HEK293 (cell line): Measurements from ENCODE around the gene SPECC1L.

Experiments used
- BCL11A ChIP-seq: fragments of 450-650 bp; formaldehyde crosslinking; IDR thresholded peaks from 2 replicates; pipeline ENCODE4 v1.5.1; 2016; ENCODE audit warnings: low read depth, missing biosample characterization, missing genetic modification characterization
- CTCF ChIP-seq: fragments of 450-650 bp; formaldehyde crosslinking; IDR thresholded peaks from 2 replicates; pipeline ENCODE4 v1.5.1; 2016; ENCODE audit warnings: missing biosample characterization, missing genetic modification characterization
- GLI2 ChIP-seq: fragments of 450-650 bp; formaldehyde crosslinking; IDR thresholded peaks from 2 replicates; pipeline ENCODE4; 2017; ENCODE audit warnings: missing biosample characterization, missing genetic modification characterization, low read depth, borderline replicate concordance
- MZF1 ChIP-seq: fragments of 450-650 bp; formaldehyde crosslinking; IDR thresholded peaks from 2 replicates; pipeline ENCODE4 v1.5.1; 2017; ENCODE audit warnings: missing biosample characterization, missing genetic modification characterization, borderline replicate concordance
- RBAK ChIP-seq: fragments of 450-650 bp; formaldehyde crosslinking; IDR thresholded peaks from 2 replicates; pipeline ENCODE4 v1.5.1; 2016; ENCODE audit warnings: missing biosample characterization, missing genetic modification characterization
- SP2 ChIP-seq: fragments of 450-650 bp; formaldehyde crosslinking; IDR thresholded peaks from 2 replicates; pipeline ENCODE4 v1.5.1; 2016; ENCODE audit warnings: missing biosample characterization, missing genetic modification characterization
- YY1 ChIP-seq: fragments of 450-650 bp; formaldehyde crosslinking; IDR thresholded peaks from 2 replicates; pipeline ENCODE4 v1.5.1; 2018; ENCODE audit warnings: missing biosample characterization, missing genetic modification characterization
- YY2 ChIP-seq: fragments of 450-650 bp; formaldehyde crosslinking; IDR thresholded peaks from 2 replicates; pipeline ENCODE4 v1.5.1; 2016; ENCODE audit warnings: missing biosample characterization, missing genetic modification characterization
- ZNF133 ChIP-seq: fragments of 450-650 bp; formaldehyde crosslinking; IDR thresholded peaks from 2 replicates; pipeline ENCODE4 v1.5.1; 2016; ENCODE audit warnings: missing biosample characterization, missing genetic modification characterization
- ZNF23 ChIP-seq: fragments of 450-650 bp; formaldehyde crosslinking; IDR thresholded peaks from 2 replicates; pipeline ENCODE4 v1.5.1; 2016; ENCODE audit warnings: missing biosample characterization, missing genetic modification characterization, borderline replicate concordance
- ZNF26 ChIP-seq: fragments of 450-650 bp; formaldehyde crosslinking; IDR thresholded peaks from 2 replicates; pipeline ENCODE4 v1.5.1; 2016; ENCODE audit warnings: missing biosample characterization, missing genetic modification characterization
- ZNF292 ChIP-seq: fragments of 450-650 bp; formaldehyde crosslinking; IDR thresholded peaks from 2 replicates; pipeline ENCODE4 v1.5.1; 2016; ENCODE audit warnings: low read depth, missing biosample characterization, missing genetic modification characterization, borderline replicate concordance
- ZNF350 ChIP-seq: fragments of 450-650 bp; formaldehyde crosslinking; IDR thresholded peaks from 2 replicates; pipeline ENCODE4 v1.5.0; 2017; ENCODE audit warnings: missing biosample characterization, mild to moderate bottlenecking, missing genetic modification characterization

- TF ChIP-seq MZF1 = no peak
- TF ChIP-seq ZNF350 = no peak
- TF ChIP-seq YY2 = no peak
- no peak for TF ChIP-seq YY1 (tag by site-specific recombination)
- TF ChIP-seq ZNF292 (tag by site-specific recombination) = no peak
- no peak for TF ChIP-seq CTCF
- no peak for TF ChIP-seq SP2
- no peak for TF ChIP-seq ZNF23
- TF ChIP-seq ZNF26 (tag by site-specific recombination) = no peak
- no peak for TF ChIP-seq GLI2 (tag by site-specific recombination)
- no peak for TF ChIP-seq BCL11A (tag by site-specific recombination)
- no peak for TF ChIP-seq RBAK
- no peak for TF ChIP-seq ZNF133 (tag by site-specific recombination)
Observed at GRCh38 chr22:24444729-24445466, 174.3 kb downstream of the SPECC1L start.
